GM12878 (cell line): ENCODE data around the gene SARS1.

ENCODE experiments used
- MTA3 ChIP-seq: IDR thresholded peaks from 2 replicates; pipeline ENCODE4 v1.6.1; 2012; ENCODE audit warnings: low read length, inconsistent platforms, borderline replicate concordance
- NR2F1 ChIP-seq: fragments of 450-650 bp; conservative IDR thresholded peaks from 2 replicates; pipeline ENCODE4 v1.6.1; 2017; ENCODE audit warnings: mild to moderate bottlenecking
- POLR2A ChIP-seq: IDR thresholded peaks from 2 replicates; pipeline ENCODE4 v1.6.1; 2011; ENCODE audit warnings: low read depth, mild to moderate bottlenecking, low read length

DNA sequence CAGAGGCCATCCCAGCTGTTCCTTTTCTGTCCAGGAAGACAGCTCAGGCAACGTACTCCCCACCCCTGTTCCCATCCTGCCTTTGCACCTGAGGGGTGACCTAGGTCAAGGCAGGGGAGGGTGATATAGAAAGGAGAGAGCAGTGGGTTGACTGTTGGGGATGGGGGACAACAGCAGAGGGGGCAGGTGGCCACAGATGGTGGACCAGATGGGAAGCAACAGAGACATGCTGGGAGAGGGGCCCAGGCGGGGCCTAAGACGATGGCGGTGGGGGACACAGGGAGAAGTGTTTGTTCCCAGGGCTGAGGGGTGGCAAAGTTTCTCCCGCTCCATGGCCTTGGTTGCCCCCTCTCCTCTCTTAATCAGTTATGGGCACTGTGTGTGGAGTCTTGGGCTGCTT lies 42.0 kb downstream of the SARS1 start:
- TF ChIP-seq MTA3, result no peak
- no peak for TF ChIP-seq POLR2A
- no peak for TF ChIP-seq NR2F1
